GM23248 (cell line): ENCODE measurements around the gene HOXC11. TPM values are rescaled to one million over a fixed set of nuclear protein-coding genes. Genes with fewer than 3 reads are reported as not detected.

Experiments used
- DNase-seq: peaks from one replicate; pipeline ENCODE4 v3.0.0-alpha.2; 2015
- H2AFZ ChIP-seq: fragments of 200-600 bp; sonication (generic); 2 replicates; pipeline ENCODE4 v1.6.1; 2016; ENCODE audit warnings: antibody characterized with exemption
- H3F3A ChIP-seq: fragments of 200-600 bp; sonication (generic); 2 replicates; pipeline ENCODE4 v1.6.1; 2016; ENCODE audit warnings: mild to moderate bottlenecking, antibody characterized with exemption, mixed run types; ENCODE audit not compliant: insufficient read depth
- H3K27ac ChIP-seq: fragments of 200-600 bp; sonication (generic); 2 replicates; pipeline ENCODE4 v1.5.1; 2016; ENCODE audit warnings: mild to moderate bottlenecking
- H3K27me3 ChIP-seq: fragments of 200-600 bp; sonication (generic); replicated peaks from 2 replicates; pipeline ENCODE4 v1.6.1; 2016; ENCODE audit warnings: mild to moderate bottlenecking; ENCODE audit not compliant: insufficient read depth
- H3K36me3 ChIP-seq: fragments of 200-600 bp; sonication (generic); 2 replicates; pipeline ENCODE4 v1.6.1; 2016; ENCODE audit warnings: low read depth, mild to moderate bottlenecking
- H3K4me1 ChIP-seq: fragments of 200-600 bp; sonication (generic); 2 replicates; pipeline ENCODE4 v1.6.1; 2016; ENCODE audit warnings: mild to moderate bottlenecking; ENCODE audit not compliant: insufficient read depth
- H3K4me2 ChIP-seq: fragments of 200-600 bp; sonication (generic); one replicate; pipeline ENCODE4 v1.6.1; 2016; ENCODE audit warnings: mild to moderate bottlenecking; ENCODE audit not compliant: unreplicated experiment
- H3K4me3 ChIP-seq: fragments of 200-600 bp; sonication (generic); 2 replicates; pipeline ENCODE4 v1.5.1; 2016; ENCODE audit warnings: mild to moderate bottlenecking
- H3K79me2 ChIP-seq: fragments of 200-600 bp; sonication (generic); 2 replicates; pipeline ENCODE4 v1.6.1; 2016; ENCODE audit warnings: mild to moderate bottlenecking; ENCODE audit not compliant: insufficient read depth
- H3K9ac ChIP-seq: fragments of 200-600 bp; sonication (generic); 2 replicates; pipeline ENCODE4 v1.6.1; 2016; ENCODE audit warnings: mild to moderate bottlenecking
- H3K9me2 ChIP-seq: fragments of 200-600 bp; sonication (generic); 2 replicates; pipeline ENCODE4 v1.6.1; 2016; ENCODE audit warnings: mixed run types, mild to moderate bottlenecking, moderate library complexity; ENCODE audit not compliant: insufficient read depth
- H3K9me3 ChIP-seq: fragments of 200-600 bp; sonication (generic); one replicate; pipeline ENCODE4 v1.6.1; 2017; ENCODE audit warnings: low read depth
- H4K20me1 ChIP-seq: fragments of 200-600 bp; sonication (generic); 2 replicates; pipeline ENCODE4 v1.6.0; 2016; ENCODE audit not compliant: insufficient read depth
- EZH2 ChIP-seq: fragments of 200-600 bp; sonication (generic); IDR thresholded peaks from 2 replicates; pipeline ENCODE4 v1.6.1; 2018; ENCODE audit warnings: antibody characterized with exemption, mild to moderate bottlenecking; ENCODE audit not compliant: insufficient read depth, poor library complexity, severe bottlenecking
- EZH2phosphoT487 ChIP-seq: fragments of 200-600 bp; sonication (generic); IDR thresholded peaks from 2 replicates; pipeline ENCODE4 v1.6.1; 2018; ENCODE audit warnings: antibody characterized with exemption, moderate library complexity, mild to moderate bottlenecking, low read depth; ENCODE audit not compliant: insufficient read depth
- WGBS, 2 experiments: methylation state at CpG; one replicate each; pipeline ENCODE4 v1.1.6; 2015 to 2017; ENCODE audit warnings: low lambda C conversion rate in 2 of 2, low coverage in 1 of 2; ENCODE audit errors: missing lambda C conversion rate in 2 of 2; 5-methylcytosine and 5-hydroxymethylcytosine counted together
- in situ Hi-C: fragments of 300-500 bp; cut with MboI; formaldehyde crosslinking; loops from 2 replicates; pipeline ENCODE4 v1.15.0; 2020
- polyA plus RNA-seq: library from polyadenylated mRNA; unstranded; fragments of >200 nt; fragmentation: Nextera tagmentation; extraction: Ambion mirVana; gene quantifications from 2 replicates; pipeline ENCODE4 v1.2.1, GENCODE V29; 2016
- total RNA-seq: library from RNA; depleted of rRNA; stranded (reverse); fragments of >200 nt; shearing (Covaris generic); gene quantifications from 2 replicates; pipeline ENCODE4 v1.2.3, GENCODE V29; 2014

HOXC11 gene
- total and polyA plus RNA-seq, 2 experiments from 2014 or later, result not detected

DNA sequence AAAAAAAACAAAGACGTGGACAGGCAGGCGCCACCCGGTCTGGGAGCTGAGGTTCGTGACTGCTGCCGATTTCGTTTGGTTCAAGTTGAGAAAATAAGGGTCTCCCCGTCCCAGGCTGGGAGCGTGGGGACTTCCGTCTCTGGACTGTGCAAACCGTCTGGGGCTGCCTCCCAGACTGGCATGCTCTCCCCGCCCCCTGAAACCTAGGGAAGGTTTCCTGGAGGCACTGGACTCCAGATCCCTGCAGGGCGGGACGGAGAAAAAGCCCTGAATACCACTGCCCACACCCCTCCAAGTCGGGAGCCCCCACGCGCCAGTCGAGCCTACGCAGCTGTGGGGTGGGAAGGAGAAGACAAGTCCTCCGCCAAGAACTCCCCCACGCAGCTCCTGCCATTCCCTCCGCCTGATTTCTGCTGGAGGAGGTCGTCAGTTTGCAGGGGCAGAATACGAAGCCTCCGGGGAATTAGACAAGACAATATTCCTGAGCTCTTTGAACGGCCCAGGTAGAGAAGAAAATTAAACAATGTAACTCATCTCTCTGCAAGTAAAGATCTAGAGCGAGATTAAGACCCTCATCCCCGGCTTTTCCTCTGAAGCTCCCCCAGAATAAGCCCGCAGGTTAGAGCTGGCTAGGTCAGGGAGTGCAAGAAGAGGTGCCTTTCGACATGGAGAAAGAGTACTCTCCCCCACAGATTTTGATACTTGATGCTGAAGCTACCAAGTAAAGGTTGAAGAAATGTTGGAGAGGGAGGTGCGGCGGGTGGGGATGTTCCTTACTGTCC lies 44.7 kb upstream of the HOXC11 start:
- Histone ChIP-seq H3K27me3 (peaks cover 99% of the 10 kb centered on the region), H3K9ac (no peak overlapping the region), H3K9me3 (no peaks in the 10 kb centered on the region), H3K4me2 (no peak overlapping the region), H3K36me3 (no peaks in the 10 kb centered on the region), H2AFZ (no peak overlapping the region), H3K27ac (no peak overlapping the region), H4K20me1 (no peaks in the 10 kb centered on the region), H3K4me1 (no peaks in the 10 kb centered on the region), H3K9me2 (no peaks in the 10 kb centered on the region), H3K4me3 (no peak overlapping the region), H3F3A (no peaks in the 10 kb centered on the region), H3K79me2 (no peaks in the 10 kb centered on the region)
- TF ChIP-seq EZH2phosphoT487 (no peak), EZH2 (peak; percentile 23)
- DNase-seq, result no peak
- WGBS, 2 experiments, result 10 to 11% methylated on average over 29 to 31 of the region's 31 CpGs
- in situ Hi-C loops, result no loop called here

- TF ChIP-seq EZH2, result no peak
- no peak for TF ChIP-seq EZH2phosphoT487
- Histone ChIP-seq H3K4me3 (no peak overlapping the region), H3K9me3 (no peaks in the 10 kb centered on the region), H4K20me1 (no peaks in the 10 kb centered on the region), H2AFZ (no peak overlapping the region), H3K36me3 (no peaks in the 10 kb centered on the region), H3K27ac (no peak overlapping the region), H3K9ac (no peak overlapping the region), H3K9me2 (no peaks in the 10 kb centered on the region), H3K4me1 (no peaks in the 10 kb centered on the region), H3K79me2 (no peaks in the 10 kb centered on the region), H3K4me2 (no peak overlapping the region), H3K27me3 (peaks cover 100% of the 10 kb centered on the region), H3F3A (no peaks in the 10 kb centered on the region)
- DNase-seq, result no peak
- 15 to 18% methylated on average over 4 of the region's 4 CpGs for WGBS, 2 experiments
- in situ Hi-C loops, result no loop called here
Observed at GRCh38 chr12:53929527-53929926, 43.4 kb upstream of the HOXC11 start.

GRCh38 chr12:53930591-53931255 lies 42.2 kb upstream of the HOXC11 start:
- Histone ChIP-seq H3K27ac (no peak overlapping the region), H3K4me1 (no peaks in the 10 kb centered on the region), H3F3A (no peaks in the 10 kb centered on the region), H3K9ac (no peak overlapping the region), H3K9me2 (no peaks in the 10 kb centered on the region), H3K4me3 (no peak overlapping the region), H3K27me3 (peaks cover 100% of the 10 kb centered on the region), H2AFZ (no peak overlapping the region), H3K79me2 (no peaks in the 10 kb centered on the region), H4K20me1 (no peaks in the 10 kb centered on the region), H3K9me3 (no peaks in the 10 kb centered on the region), H3K36me3 (no peaks in the 10 kb centered on the region), H3K4me2 (no peak overlapping the region)
- in situ Hi-C loops, result no loop called here
- WGBS, 2 experiments, result 15 to 16% methylated on average over 30 of the region's 30 CpGs
- DNase-seq, result no peak
- no peak for TF ChIP-seq EZH2
- no peak for TF ChIP-seq EZH2phosphoT487

DNA sequence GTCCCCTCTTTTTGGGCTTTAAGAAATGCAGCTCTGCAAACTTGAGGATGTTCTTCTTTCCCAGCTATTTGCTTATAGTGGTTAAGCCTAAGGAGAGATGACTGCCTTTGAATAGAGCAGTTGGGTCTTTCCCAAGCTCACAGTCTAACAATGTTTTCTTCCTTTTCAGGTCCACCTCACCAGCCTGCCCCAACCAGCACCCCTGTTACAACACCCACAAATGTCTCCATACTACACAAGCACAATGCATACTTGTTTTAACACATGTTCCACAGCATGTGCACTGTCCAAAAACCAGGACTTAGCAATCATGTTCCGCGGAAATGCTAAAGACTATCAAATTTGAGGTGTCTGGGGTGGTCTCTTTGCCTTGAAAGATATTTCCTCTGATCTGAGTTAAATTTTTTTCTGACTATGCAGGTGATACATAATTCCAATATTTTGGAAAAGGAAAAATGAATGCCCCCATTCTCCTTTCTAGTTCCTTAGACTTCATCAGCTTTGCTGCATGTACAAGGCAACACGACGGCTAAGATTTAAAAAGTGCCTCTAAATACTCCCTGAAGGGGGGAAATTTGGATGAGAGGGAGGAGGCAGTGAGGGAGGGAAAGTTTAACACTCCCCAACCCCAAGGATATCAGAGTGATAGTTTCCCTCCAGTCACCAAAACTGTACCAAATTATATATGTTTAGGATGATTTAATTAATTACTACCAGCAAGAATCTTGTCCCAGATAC lies 40.9 kb upstream of the HOXC11 start:
- no peaks in the 10 kb centered on the region for H3K9me3 ChIP-seq
- no peak for DNase-seq
- H3K9me2 ChIP-seq, result no peaks in the 10 kb centered on the region
- no peak overlapping the region for H2AFZ ChIP-seq
- in situ Hi-C loops, result no loop called here
- H3K4me1 ChIP-seq, result no peaks in the 10 kb centered on the region
- no peaks in the 10 kb centered on the region for H3K79me2 ChIP-seq
- no peak overlapping the region for H3K4me2 ChIP-seq
- peaks cover 100% of the 10 kb centered on the region for H3K27me3 ChIP-seq
- H3K36me3 ChIP-seq, result no peaks in the 10 kb centered on the region
- H4K20me1 ChIP-seq, result no peaks in the 10 kb centered on the region
- no peaks in the 10 kb centered on the region for H3F3A ChIP-seq
- 24 to 25% methylated on average over 4 of the region's 4 CpGs for WGBS, 2 experiments
- no peak overlapping the region for H3K27ac ChIP-seq
- H3K9ac ChIP-seq, result no peak overlapping the region
- H3K4me3 ChIP-seq, result no peak overlapping the region
- TF ChIP-seq EZH2 (no peak), EZH2phosphoT487 (no peak)
